ENCODE results near the gene QARS1.

DNA sequence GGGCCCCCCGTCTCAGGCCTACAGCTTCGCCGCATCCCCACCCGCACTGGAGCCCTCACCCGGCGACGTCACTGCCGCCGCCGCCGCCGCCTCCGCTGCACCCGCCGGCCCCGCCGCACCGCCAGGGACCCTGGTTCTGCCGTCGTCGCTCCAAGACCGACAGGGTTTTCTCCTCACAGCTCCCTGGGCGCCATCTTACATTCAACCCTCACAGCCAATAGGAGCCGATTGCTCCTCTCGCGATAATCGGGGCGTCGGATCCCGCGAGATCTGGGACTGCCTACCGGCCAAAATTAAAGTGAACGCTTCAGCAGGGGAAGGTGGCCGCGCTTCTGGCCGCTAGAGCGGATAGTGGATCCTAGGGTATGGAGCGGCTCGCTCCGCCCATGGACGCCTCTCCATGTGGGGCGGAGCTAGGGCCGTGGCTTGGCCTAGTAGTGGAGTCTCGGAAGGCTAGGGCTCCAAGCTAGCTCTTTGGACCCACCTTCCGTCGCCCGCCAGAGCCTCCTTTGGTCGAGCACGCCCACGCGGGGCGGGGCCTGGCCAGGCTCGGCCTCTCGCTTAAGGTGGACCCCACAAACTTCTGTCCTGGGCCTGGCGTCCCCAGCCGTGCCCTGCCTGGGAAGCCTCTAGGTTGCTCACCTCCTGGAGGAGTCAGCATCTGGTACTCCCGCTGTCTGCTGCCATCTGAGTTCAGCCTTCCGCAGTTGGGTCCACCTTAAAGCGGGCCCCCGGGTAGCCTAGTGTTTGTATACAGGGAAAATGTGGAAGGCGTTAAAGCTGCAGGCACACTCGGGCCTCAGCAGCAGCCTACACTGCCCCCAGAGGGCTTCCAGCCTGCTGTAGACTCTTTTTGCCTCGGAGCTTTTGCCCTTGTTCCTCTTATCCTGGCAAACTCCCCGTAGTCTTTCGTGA lies 10.4 kb downstream of the QARS1 start, which contains the start of gene QRICH1:
- TF ChIP-seq POLR2A (IDR thresholded peaks at IDR 0.05) = peak; percentile 63
- peak; percentile 41 to 61 (median 48) for TF ChIP-seq CTCF (IDR thresholded peaks at IDR 0.05)
